DMS153 treated with DMSO at 0.1 percent for 48 hours (cell line): Measurements from ENCODE around the gene GORASP2.

Experiments used
- DNase-seq: peaks from one replicate; lab custom pipeline; 2025; ENCODE audit not compliant: unreplicated experiment; lab: John Stamatoyannopoulos, UW

The GORASP2 gene

GRCh38 chr2:170996316-170996715 is 67.3 kb downstream of the GORASP2 start:
- DNase-seq = no peak

- DNase-seq = no peak
Measured at GRCh38 chr2:170997893-170998597, 69.0 kb downstream of the GORASP2 start.

- DNase-seq = no peak
Measured at GRCh38 chr2:170999654-171000053, 70.6 kb downstream of the GORASP2 start.

- no peak for DNase-seq
Measured at GRCh38 chr2:171004363-171004762, 75.3 kb downstream of the GORASP2 start.

- DNase-seq = no peak
Measured at GRCh38 chr2:171004833-171005232, 75.8 kb downstream of the GORASP2 start.

- DNase-seq = no peak
Measured at GRCh38 chr2:171008550-171009205, 79.6 kb downstream of the GORASP2 start.

- DNase-seq = no peak
Measured at GRCh38 chr2:171009386-171009785, 80.3 kb downstream of the GORASP2 start.

- DNase-seq = no peak
Measured at GRCh38 chr2:171013851-171014250, 84.8 kb downstream of the GORASP2 start.

- DNase-seq = no peak
Measured at GRCh38 chr2:171016125-171016524, 87.1 kb downstream of the GORASP2 start.
